GM06990 (cell line): ENCODE measurements around the gene UBAC2.
A peak's percentile ranks its signal among the peaks of the same experiment; 100 is the strongest.

ENCODE experiments used
- DNase-seq: peaks from one replicate; pipeline ENCODE4 v3.0.0-alpha.2; 2011; ENCODE audit not compliant: insufficient read length; ENCODE audit errors: extremely low read depth
- H3K27me3 ChIP-seq: replicated peaks from 2 replicates; pipeline ENCODE4 v1.6.0; 2011; ENCODE audit warnings: low read length; ENCODE audit not compliant: control insufficient read depth, insufficient read depth
- H3K36me3 ChIP-seq: 2 replicates; pipeline ENCODE4 v1.5.1; 2011; ENCODE audit warnings: low read length; ENCODE audit not compliant: control insufficient read depth, insufficient read depth
- H3K4me3 ChIP-seq: replicated peaks from 2 replicates; pipeline ENCODE4 v1.5.1; 2011; ENCODE audit warnings: low read depth, mild to moderate bottlenecking, control low read depth, low read length
- TF ChIP-seq, protein P1 (sequence below): IDR thresholded peaks from 2 replicates; pipeline ENCODE4 v1.5.1; 2011; ENCODE audit warnings: low read length, control low read depth, mild to moderate bottlenecking, inconsistent platforms; ENCODE audit not compliant: insufficient read depth, poor library complexity, severe bottlenecking

UBAC2 gene

DNA sequence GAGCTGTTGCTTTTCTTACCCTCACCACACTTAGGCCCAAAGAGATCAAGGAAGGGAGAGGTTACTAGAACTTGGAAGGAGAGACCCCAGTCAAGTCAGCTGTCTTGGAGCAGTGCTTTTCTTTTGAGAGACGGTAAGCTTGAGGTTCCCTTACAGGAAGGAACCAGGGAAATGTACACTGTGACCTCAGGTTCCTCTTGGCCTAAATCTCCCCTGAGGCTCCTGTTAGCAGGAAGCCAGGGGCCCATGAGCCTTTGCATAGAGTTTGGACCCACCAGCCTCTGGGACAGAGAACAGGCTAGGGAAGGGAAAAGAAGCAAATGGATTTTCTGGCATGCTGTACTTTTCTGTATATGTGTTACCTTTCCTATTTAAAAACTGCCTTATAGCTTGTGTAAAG, 63.4 kb downstream of the UBAC2 start:
- no peak overlapping the region for H3K4me3 ChIP-seq
- H3K27me3 ChIP-seq: no peaks in the 10 kb centered on the region
- DNase-seq: no peak
- peaks cover 3% of the 10 kb centered on the region for H3K36me3 ChIP-seq
- TF ChIP-seq, protein P1, sequence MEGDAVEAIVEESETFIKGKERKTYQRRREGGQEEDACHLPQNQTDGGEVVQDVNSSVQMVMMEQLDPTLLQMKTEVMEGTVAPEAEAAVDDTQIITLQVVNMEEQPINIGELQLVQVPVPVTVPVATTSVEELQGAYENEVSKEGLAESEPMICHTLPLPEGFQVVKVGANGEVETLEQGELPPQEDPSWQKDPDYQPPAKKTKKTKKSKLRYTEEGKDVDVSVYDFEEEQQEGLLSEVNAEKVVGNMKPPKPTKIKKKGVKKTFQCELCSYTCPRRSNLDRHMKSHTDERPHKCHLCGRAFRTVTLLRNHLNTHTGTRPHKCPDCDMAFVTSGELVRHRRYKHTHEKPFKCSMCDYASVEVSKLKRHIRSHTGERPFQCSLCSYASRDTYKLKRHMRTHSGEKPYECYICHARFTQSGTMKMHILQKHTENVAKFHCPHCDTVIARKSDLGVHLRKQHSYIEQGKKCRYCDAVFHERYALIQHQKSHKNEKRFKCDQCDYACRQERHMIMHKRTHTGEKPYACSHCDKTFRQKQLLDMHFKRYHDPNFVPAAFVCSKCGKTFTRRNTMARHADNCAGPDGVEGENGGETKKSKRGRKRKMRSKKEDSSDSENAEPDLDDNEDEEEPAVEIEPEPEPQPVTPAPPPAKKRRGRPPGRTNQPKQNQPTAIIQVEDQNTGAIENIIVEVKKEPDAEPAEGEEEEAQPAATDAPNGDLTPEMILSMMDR: no peak

DNA sequence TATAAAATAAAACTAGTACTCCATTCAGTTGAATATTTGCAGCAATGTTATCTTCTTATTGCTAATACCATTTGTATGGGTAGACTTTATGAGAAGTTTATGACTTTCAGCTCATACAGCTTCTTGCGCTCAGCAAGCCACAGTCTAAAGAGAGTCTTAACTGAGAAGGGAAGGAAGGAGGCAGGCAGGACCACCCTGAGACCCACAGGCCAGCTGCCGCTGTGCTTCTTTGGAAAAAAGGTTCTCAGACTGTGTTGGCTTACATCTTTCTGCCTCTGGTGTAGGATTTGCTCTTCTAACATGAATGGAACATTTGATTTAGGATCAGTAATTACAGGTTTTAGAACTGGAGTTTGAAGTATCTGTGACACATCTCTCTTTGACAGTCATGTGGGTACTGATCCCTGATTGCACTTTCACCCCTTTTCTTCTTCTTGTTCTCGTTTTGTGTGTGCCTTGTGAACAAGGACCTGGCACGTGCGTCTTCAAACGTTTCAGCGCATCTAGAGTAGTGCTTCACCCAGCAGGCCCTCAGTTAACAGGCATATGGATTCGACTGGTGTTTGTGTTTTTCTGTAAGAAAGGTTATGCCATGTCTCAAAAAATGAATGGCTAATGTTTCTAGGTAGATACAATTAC, 64.6 kb downstream of the UBAC2 start:
- no peaks in the 10 kb centered on the region for H3K27me3 ChIP-seq
- no peak for DNase-seq
- peaks cover 1% of the 10 kb centered on the region; the same call in 1 of the 2 replicates for H3K36me3 ChIP-seq
- TF ChIP-seq, protein P1: no peak
- no peak overlapping the region for H3K4me3 ChIP-seq

DNA sequence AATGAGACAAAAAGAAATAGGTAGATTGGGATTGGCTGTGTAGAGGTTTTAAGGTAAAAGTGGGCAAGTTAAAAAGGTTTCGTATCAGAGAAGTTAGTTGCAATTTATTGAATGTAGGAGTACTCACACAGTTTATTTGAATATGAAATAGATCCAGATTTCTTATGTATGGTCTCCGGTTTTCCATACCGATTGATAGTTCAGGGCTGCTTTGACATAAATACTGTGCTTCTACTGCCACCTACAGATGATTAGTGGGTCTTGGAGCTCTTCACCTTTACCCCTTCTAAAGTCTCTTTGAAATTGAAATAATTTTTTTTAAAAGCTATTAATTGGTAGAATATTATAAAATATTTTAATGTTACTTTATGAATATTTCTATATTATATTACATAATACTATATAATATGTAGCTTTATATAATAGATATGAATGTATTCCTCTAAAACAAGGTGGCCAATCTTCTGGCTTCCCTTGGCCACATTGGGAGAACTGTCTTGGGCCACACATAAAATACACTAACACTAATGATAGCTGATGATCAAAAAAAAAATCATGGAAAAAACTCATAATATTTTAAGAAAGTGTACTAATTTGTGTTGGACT, 65.3 kb downstream of the UBAC2 start:
- H3K27me3 ChIP-seq: no peaks in the 10 kb centered on the region
- peaks cover 1% of the 10 kb centered on the region; the same call in 1 of the 2 replicates for H3K36me3 ChIP-seq
- TF ChIP-seq, protein P1: peak; percentile 57
- no peak overlapping the region for H3K4me3 ChIP-seq
- DNase-seq: no peak

DNA sequence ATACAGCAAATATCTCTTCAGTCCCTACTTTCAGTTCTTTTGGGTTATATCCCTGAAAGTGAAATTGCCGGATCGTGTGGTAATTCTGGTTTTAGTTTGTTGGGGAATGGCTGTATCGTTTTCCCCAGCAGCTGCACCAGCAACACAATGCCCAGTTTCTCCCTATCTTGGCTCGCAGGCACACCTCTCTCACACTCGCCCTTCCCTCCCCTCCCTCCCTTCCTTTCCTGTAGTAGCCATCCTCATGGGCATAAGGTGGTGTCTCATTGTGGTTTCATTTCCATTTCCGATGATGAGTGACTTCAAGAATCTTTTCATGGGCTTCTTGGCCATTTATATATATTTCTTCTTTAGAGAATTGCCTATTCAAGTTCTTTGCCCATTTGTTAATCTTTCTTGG, 66.2 kb downstream of the UBAC2 start:
- no peak for DNase-seq
- H3K4me3 ChIP-seq: no peak overlapping the region
- H3K36me3 ChIP-seq: peaks cover 1% of the 10 kb centered on the region; the same call in 1 of the 2 replicates
- no peaks in the 10 kb centered on the region for H3K27me3 ChIP-seq
- TF ChIP-seq, protein P1: no peak

DNA sequence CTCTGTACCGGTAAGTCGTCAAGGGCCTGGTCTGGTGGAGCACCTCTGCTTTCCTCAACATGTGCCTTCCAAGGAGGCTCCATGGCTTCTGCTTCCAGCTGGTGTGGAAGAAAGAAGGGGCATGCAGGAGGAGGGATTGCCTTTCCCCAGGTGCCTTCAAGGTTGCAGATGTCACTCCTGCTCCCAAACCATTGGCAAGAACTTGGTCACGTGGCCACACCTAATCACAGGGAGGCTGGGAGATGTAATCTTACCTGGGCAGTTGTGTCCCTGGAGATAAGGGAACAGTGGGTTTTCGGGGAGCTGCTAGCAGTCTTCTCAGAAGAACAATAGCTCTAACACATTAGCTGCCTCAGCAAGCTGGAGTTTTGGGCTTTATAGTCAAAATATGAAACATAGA, 67.3 kb downstream of the UBAC2 start:
- Histone ChIP-seq H3K36me3 (peaks cover 1% of the 10 kb centered on the region; the same call in 1 of the 2 replicates), H3K27me3 (no peaks in the 10 kb centered on the region), H3K4me3 (no peak overlapping the region)
- TF ChIP-seq, protein P1: no peak
- DNase-seq: no peak
